GM10266 (cell line): ENCODE data around the gene LZTS2.
"Not testable (repeated sequence)": the region's sequence is repeated elsewhere in the genome, so short reads cannot be mapped to it uniquely, and the experiment has no call there.

ENCODE experiments used
- DNase-seq: peaks from one replicate; pipeline ENCODE4 v3.0.0; 2012; ENCODE audit errors: extremely low spot score
- CTCF ChIP-seq: IDR thresholded peaks from 2 replicates; pipeline ENCODE4 v1.5.1; 2012; ENCODE audit warnings: mild to moderate bottlenecking, low read depth; ENCODE audit not compliant: control insufficient read depth, insufficient read depth; ENCODE audit errors: missing control alignments

The LZTS2 gene

GRCh38 chr10:100972115-100972903 lies 27.3 kb upstream of the LZTS2 start:
- TF ChIP-seq CTCF, result no peak
- DNase-seq, result no peak

- DNase-seq, result no peak
- no peak for TF ChIP-seq CTCF
Observed at GRCh38 chr10:100972904-100973535, 26.6 kb upstream of the LZTS2 start.

GRCh38 chr10:100975397-100975796 lies 24.2 kb upstream of the LZTS2 start:
- DNase-seq, result not testable (repeated sequence)

- DNase-seq, result no peak
- no peak for TF ChIP-seq CTCF
Observed at GRCh38 chr10:100976906-100977305, 22.7 kb upstream of the LZTS2 start.

GRCh38 chr10:100977436-100977835 lies 22.2 kb upstream of the LZTS2 start:
- TF ChIP-seq CTCF, result no peak
- no peak for DNase-seq

GRCh38 chr10:100978121-100978900 lies 21.3 kb upstream of the LZTS2 start:
- DNase-seq, result no peak

GRCh38 chr10:100978901-100979195 lies 20.8 kb upstream of the LZTS2 start:
- TF ChIP-seq CTCF, result no peak
- DNase-seq, result no peak

More at GRCh38 chr10:100978121-100978900, 21.3 kb upstream of the LZTS2 start:
- TF ChIP-seq CTCF, result no peak
